GM18868 (cell line): ENCODE measurements around the gene CPO.

ENCODE experiments used
- ATAC-seq: cut with Tn5 transposase; IDR thresholded peaks from one replicate; pipeline ENCODE4 v1.9.1; 2021; ENCODE audit warnings: mild to moderate bottlenecking, moderate library complexity; ENCODE audit not compliant: unreplicated experiment

CPO gene

GRCh38 chr2:206970589-206971360, 31.5 kb downstream of the CPO start:
- no peak for ATAC-seq

GRCh38 chr2:206971805-206972204, 32.5 kb downstream of the CPO start:
- no peak for ATAC-seq

GRCh38 chr2:206974551-206974950, 35.2 kb downstream of the CPO start:
- ATAC-seq: no peak

GRCh38 chr2:206978746-206979145, 39.4 kb downstream of the CPO start:
- ATAC-seq: no peak

DNA sequence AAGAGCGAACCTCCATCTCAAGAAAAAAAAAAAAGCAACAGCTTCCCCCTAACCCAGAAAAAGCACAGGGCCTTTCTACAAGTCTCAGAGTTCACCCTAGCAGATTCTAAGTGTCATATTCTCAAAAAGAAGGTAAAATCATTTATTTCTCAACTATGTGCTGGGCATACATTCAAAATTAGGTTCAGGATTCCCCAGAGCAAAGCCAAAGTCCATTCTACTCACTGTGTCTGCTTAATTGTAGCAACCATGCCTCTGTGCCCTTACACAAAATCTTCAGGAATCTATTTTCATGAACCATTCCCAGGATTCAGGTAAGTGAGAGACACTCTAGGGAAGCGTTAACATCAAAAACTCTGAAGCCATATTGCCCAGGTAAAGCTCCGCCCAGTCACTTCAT, 40.0 kb downstream of the CPO start:
- no peak for ATAC-seq

DNA sequence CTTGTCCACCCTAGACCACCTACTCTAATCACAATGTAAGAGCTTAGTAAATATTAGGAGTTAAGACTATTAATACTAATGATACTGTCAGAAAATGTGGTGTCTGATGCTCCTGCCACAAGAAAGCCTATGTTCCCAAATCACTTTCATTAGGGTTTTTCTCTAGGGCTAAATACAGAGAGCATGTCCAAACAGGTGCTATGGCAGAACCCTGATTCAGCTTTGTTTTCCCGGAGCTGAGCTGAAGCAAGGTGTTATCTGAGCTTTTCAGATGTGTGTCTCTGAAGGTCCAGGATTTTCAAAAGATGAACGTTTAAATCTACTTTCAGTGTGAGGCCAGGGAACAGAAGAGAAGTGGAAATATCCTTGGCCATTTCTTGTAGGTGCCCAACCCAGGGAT, 40.6 kb downstream of the CPO start:
- ATAC-seq: no peak

GRCh38 chr2:206980413-206980812, 41.1 kb downstream of the CPO start:
- no peak for ATAC-seq

DNA sequence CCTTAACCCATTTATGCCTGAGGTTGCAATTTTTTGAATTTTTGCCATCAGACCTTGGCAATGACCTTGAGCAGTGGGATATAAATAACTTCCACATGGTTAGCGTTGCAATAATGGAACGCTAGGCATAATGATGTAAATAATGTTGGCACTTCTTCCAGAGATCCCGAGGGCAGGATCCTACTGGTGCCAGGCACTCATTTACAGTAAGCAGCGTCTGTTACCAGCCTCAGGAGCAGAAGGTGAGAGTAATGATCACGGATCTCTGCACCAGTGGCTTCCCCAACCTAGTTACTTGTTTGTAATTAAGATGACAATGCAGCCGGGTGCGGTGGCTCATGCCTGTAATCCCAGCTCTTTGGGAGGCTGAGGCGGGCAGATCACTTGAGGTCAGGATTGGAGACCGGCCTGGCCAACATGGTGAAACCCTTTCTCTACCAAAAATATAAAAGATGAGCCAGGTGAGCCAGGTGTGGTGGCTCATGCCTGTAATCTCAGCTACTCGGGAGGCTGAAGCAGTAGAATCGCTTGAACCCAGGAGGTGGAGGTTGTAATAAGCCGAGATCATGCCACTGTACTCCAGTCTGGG, 41.9 kb downstream of the CPO start:
- no peak for ATAC-seq

- no peak for ATAC-seq
These were observed 42.5 kb downstream of the CPO start for GRCh38 chr2:206981739-206982340.

DNA sequence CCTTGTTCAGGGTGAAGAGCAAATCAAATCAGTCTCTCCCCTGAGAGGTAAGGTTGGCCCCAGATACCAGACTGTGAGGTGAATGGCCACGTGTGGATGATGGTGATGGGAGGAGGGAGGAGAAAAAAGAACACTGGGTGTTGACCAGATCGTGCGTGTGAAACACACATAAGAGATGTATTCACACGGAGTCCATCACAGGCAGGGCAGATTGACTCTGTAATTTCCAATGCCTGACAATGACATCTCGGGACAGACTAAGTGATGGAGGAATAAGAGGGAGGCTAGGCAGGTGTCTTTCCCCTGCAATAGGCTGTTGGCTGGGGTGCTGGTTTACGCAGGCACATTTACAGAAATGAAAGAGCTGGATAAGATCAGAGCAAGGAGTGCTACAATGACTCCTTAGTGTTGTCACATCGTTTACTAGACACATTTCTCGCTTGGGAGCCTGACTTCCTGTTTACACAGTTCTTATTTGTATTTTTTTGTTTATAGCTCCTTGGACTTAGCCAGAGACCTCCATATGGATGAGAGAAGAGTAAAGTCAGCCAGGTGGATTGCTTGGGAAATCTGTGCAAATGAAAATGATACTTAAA, 43.1 kb downstream of the CPO start:
- no peak for ATAC-seq

DNA sequence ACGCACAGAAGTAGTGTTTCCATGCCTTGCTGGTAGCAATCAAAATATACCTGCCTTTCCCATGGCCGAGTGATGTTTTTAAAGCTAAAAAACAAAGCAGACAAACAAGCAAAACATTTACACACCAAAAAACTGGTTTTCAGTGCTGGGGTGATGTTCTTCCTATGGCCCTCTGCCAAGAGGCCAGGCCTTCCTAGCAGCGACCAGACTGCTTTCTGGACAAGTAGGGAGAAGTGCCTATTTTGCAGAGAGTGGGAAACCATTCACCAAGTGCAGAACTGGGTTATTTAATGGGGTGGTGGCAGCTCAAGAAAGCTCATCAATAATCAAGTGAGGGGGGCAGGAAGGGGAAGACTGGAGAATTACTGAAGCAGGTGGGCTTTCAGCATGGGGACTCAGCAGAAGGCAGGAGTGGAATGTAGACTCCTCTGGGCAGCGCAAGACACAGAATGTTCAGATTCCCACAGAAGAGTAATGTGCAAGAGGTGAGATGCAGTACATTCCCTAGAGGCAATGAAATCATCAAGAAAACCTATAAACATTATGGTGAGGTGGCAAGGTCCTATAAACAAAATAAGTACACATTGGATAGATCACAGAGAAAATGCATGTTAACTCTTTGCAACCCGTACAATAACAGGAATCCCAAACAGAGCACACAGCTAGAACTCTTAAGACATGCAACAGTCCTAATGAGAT, 44.0 kb downstream of the CPO start:
- no peak for ATAC-seq

DNA sequence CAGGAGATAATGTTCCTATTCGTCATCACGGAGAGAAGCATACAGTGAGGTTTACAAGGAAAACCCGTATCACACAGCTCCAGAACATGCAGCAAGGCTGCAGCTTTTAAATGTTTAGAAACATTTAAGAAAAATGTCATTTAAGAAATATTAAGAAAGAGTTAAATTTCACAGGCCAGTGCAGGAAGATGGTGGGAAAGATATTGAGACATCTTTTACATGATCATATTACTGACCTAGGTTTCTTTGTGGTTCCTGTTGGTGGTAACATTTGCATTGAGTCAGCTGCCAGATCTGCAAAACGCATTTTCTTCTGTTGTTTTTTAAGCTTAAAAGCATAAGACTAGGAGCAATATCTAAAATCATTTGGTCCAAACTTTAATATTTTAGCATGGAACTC, 44.9 kb downstream of the CPO start:
- no peak for ATAC-seq

- no peak for ATAC-seq
These were observed 47.6 kb downstream of the CPO start for GRCh38 chr2:206986943-206987342.

GRCh38 chr2:206987810-206988209, 48.5 kb downstream of the CPO start:
- no peak for ATAC-seq

- no peak for ATAC-seq
These were observed 49.6 kb downstream of the CPO start for GRCh38 chr2:206988884-206989283.

GRCh38 chr2:206989311-206989710, 50.0 kb downstream of the CPO start:
- ATAC-seq: peak; percentile 88

- ATAC-seq: no peak
These were observed 51.0 kb downstream of the CPO start for GRCh38 chr2:206990360-206990759.

DNA sequence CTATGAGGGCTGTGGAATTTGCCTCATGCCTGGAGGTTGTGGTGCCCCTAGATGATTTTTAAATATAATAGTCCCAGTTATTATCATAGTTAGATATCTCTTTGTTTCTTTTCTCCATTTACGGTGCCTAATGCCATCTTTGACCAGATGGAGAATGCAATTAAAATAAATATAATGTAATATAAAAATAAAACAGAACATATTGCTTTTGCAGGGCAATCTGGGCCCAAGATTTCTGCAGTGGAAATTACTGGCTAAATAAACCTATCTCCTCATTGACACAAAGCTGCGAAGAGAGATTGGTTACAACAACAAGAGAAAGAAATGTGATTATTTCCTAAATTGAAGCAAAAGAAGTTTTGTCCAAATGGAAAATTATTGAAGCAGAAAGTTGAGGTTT, 51.8 kb downstream of the CPO start:
- no peak for ATAC-seq

DNA sequence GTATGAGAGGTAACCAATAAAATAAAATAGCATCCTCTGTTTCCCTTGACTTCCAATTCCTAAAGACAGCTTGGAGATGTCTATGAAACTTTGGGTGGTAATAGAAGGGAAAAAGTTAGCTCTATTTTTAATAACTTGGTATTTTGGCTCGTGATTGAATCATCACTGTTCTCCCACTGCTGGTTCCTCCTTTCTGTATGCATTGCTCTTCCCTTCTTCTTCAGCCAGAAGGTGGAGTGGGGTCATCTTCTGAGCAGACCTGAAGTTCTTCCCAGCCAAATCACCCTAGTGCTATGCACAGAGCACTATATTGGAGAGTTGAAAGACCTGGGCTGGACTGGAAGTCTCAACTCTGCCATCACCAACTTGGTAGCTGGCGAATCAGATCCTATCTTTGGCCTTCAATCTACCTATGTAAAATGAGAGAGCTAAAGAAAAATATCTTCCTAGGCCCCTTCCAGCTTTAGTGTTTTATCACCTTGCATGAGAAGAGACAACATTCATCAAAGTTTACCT, 54.1 kb downstream of the CPO start:
- no peak for ATAC-seq

GRCh38 chr2:206993964-206994363, 54.6 kb downstream of the CPO start:
- no peak for ATAC-seq

GRCh38 chr2:206996556-206997065, 57.3 kb downstream of the CPO start:
- no peak for ATAC-seq
